HG03175 (cell line): Measurements from ENCODE around the gene OTOG.
"Not testable (repeated sequence)": the region's sequence is repeated elsewhere in the genome, so short reads cannot be mapped to it uniquely, and the experiment has no call there.

Experiments
- ATAC-seq: cut with Tn5 transposase; IDR thresholded peaks from one replicate; pipeline ENCODE4 v1.9.1; 2021; ENCODE audit warnings: mild to moderate bottlenecking, moderate library complexity; ENCODE audit not compliant: unreplicated experiment

Gene OTOG

GRCh38 chr11:17622711-17623110, 75.7 kb downstream of the OTOG start:
- not testable (repeated sequence) for ATAC-seq

GRCh38 chr11:17629113-17629512, 82.1 kb downstream of the OTOG start:
- ATAC-seq, result no peak

- ATAC-seq, result no peak
Measured at GRCh38 chr11:17630936-17631335, 83.9 kb downstream of the OTOG start.

- no peak for ATAC-seq
Measured at GRCh38 chr11:17631702-17632365, 84.8 kb downstream of the OTOG start.

GRCh38 chr11:17633279-17633986, 86.4 kb downstream of the OTOG start:
- ATAC-seq, result no peak

GRCh38 chr11:17633987-17634775, 87.1 kb downstream of the OTOG start:
- ATAC-seq, result no peak

GRCh38 chr11:17634776-17635550, 87.9 kb downstream of the OTOG start:
- ATAC-seq, result no peak

- ATAC-seq, result no peak
Measured at GRCh38 chr11:17635551-17635938, 88.5 kb downstream of the OTOG start.

GRCh38 chr11:17636721-17637120, 89.7 kb downstream of the OTOG start:
- ATAC-seq, result no peak

- ATAC-seq, result no peak
Measured at GRCh38 chr11:17637901-17638300, 90.8 kb downstream of the OTOG start.

GRCh38 chr11:17638311-17638710, 91.3 kb downstream of the OTOG start:
- no peak for ATAC-seq

- ATAC-seq, result no peak
Measured at GRCh38 chr11:17639091-17639490, 92.0 kb downstream of the OTOG start.

- ATAC-seq, result no peak
Measured at GRCh38 chr11:17639781-17640180, 92.7 kb downstream of the OTOG start.

- no peak for ATAC-seq
Measured at GRCh38 chr11:17640493-17641164, 93.6 kb downstream of the OTOG start.

GRCh38 chr11:17641792-17642350, 94.8 kb downstream of the OTOG start:
- no peak for ATAC-seq

GRCh38 chr11:17642370-17642769, 95.3 kb downstream of the OTOG start:
- ATAC-seq, result no peak

GRCh38 chr11:17642980-17643379, 95.9 kb downstream of the OTOG start:
- ATAC-seq, result no peak

- ATAC-seq, result no peak
Measured at GRCh38 chr11:17643506-17644405, 96.7 kb downstream of the OTOG start.
